ENCODE measurements around the gene FGF22.

DNA sequence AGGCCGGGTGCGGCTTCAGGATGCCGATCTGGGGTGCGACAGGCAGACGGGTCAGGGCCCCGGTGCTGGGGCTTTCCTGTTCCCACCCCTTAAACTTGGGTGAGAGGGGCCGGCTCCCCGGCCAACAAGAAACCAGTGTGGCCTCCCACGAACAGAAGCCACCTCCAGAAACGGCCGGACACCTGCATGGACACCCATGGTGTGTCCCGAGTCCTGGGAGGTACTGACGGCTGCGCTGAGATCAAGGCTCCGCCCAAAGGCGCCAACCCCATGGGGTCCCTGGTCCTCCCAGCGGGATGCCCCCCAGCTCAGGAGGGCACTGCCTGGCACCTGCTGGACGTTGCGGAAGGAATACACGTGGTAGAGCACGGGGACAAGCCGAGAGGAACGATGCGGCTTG lies 17.9 kb upstream of the FGF22 start:
- no peak for TF ChIP-seq EZH2 (IDR thresholded peaks at IDR 0.05; ENCODE audit: borderline replicate concordance, low read depth, low read length, severe bottlenecking)
- TF ChIP-seq, protein P1, sequence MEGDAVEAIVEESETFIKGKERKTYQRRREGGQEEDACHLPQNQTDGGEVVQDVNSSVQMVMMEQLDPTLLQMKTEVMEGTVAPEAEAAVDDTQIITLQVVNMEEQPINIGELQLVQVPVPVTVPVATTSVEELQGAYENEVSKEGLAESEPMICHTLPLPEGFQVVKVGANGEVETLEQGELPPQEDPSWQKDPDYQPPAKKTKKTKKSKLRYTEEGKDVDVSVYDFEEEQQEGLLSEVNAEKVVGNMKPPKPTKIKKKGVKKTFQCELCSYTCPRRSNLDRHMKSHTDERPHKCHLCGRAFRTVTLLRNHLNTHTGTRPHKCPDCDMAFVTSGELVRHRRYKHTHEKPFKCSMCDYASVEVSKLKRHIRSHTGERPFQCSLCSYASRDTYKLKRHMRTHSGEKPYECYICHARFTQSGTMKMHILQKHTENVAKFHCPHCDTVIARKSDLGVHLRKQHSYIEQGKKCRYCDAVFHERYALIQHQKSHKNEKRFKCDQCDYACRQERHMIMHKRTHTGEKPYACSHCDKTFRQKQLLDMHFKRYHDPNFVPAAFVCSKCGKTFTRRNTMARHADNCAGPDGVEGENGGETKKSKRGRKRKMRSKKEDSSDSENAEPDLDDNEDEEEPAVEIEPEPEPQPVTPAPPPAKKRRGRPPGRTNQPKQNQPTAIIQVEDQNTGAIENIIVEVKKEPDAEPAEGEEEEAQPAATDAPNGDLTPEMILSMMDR (IDR thresholded peaks at IDR 0.05; ENCODE audit: borderline replicate concordance, extremely low read depth, low read length, poor library complexity, severe bottlenecking): no peak
